Measurements from ENCODE around the gene CPEB3.

DNA sequence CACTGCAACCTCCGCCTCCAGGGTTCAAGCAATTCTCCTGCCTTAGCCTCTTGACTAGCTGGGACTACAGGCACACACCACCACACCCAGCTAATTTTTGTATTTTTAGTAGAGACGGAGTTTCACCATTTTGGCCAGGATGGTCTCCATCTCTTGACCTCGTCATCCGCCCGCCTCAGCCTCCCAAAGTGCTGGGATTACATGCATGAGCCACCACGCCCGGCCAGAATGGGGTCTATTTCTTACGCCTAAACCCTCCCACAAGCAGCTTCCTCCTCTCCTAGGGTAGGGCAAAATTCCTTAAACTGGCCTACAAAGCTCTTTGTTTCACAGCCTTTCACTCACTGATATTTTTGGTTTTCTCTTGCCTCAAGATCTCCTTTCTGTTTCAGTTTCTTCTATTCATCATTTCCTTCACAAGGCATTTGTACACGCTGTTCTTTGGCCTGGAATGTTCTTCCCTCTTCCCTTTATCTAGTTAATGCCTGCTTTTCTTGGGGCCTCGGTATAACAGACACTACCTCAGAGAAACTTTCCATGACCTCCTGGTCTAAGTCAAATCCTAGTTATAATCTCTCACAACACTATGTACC is 6.7 kb downstream of the CPEB3 start:
- TF ChIP-seq POLR2AphosphoS5 (IDR thresholded peaks at IDR 0.05; ENCODE audit: low read depth, low read length) (no peak), SIN3A (IDR thresholded peaks at IDR 0.05; ENCODE audit: borderline replicate concordance, insufficient read depth, low read depth, low read length) (no peak)
- TF ChIP-seq, protein P1, sequence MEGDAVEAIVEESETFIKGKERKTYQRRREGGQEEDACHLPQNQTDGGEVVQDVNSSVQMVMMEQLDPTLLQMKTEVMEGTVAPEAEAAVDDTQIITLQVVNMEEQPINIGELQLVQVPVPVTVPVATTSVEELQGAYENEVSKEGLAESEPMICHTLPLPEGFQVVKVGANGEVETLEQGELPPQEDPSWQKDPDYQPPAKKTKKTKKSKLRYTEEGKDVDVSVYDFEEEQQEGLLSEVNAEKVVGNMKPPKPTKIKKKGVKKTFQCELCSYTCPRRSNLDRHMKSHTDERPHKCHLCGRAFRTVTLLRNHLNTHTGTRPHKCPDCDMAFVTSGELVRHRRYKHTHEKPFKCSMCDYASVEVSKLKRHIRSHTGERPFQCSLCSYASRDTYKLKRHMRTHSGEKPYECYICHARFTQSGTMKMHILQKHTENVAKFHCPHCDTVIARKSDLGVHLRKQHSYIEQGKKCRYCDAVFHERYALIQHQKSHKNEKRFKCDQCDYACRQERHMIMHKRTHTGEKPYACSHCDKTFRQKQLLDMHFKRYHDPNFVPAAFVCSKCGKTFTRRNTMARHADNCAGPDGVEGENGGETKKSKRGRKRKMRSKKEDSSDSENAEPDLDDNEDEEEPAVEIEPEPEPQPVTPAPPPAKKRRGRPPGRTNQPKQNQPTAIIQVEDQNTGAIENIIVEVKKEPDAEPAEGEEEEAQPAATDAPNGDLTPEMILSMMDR (IDR thresholded peaks at IDR 0.05): no peak
